ENCODE measurements around the gene NSMCE4A. TPM values are rescaled to one million over a fixed set of nuclear protein-coding genes. Genes with fewer than 3 reads are reported as not detected.
A peak's percentile ranks its signal among the peaks of the same experiment; 100 is the strongest.

Gene NSMCE4A
- total and polyA plus RNA-seq, 9 of the 15 experiments (the other 6 are each of a cell fraction or from before 2014, with no cell fraction given): 8.4 to 88.5 (median 46.4) TPM

DNA sequence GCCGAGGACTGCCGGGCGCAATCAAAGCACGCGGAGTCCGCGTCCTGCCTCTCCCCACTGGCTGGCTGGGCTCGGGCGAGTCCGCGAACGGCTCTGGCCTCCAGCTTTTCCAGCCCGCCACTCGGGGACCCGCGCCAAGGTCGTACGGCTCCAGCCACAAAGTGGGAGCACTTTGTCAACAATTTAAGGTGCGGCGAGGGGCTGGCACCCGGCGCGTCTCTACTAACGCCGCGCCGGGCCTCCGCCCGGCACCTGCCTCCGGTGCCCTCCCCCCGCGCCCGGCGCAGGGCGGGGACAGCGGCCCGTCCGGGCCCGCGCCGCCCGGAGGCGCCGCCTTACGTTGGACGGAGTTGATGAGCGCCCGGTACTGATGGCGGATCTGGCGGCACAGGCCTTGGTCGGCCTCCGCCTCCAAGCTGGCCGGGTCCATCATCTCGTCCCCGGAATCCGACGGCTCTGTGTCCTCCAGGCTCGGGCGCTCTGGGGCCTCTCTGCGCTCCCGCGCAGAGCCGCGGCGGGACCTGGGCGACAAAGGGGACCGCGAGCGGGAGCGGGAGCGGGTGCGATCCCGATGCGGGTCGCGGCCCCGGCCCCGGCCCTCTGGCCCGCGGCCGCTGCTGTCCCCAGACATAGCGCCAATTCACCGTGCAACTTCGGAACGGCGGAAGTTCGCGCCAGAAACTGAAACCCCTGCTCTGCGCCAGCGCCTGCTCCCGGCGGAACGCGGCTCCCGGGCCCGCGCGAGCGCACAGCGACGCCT is at the start of gene NSMCE4A (continued):
- TF ChIP-seq, protein P1, sequence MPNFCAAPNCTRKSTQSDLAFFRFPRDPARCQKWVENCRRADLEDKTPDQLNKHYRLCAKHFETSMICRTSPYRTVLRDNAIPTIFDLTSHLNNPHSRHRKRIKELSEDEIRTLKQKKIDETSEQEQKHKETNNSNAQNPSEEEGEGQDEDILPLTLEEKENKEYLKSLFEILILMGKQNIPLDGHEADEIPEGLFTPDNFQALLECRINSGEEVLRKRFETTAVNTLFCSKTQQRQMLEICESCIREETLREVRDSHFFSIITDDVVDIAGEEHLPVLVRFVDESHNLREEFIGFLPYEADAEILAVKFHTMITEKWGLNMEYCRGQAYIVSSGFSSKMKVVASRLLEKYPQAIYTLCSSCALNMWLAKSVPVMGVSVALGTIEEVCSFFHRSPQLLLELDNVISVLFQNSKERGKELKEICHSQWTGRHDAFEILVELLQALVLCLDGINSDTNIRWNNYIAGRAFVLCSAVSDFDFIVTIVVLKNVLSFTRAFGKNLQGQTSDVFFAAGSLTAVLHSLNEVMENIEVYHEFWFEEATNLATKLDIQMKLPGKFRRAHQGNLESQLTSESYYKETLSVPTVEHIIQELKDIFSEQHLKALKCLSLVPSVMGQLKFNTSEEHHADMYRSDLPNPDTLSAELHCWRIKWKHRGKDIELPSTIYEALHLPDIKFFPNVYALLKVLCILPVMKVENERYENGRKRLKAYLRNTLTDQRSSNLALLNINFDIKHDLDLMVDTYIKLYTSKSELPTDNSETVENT (CRISPR knock-in tag; IDR thresholded peaks at IDR 0.05): no peak
- TF ChIP-seq, protein P2, sequence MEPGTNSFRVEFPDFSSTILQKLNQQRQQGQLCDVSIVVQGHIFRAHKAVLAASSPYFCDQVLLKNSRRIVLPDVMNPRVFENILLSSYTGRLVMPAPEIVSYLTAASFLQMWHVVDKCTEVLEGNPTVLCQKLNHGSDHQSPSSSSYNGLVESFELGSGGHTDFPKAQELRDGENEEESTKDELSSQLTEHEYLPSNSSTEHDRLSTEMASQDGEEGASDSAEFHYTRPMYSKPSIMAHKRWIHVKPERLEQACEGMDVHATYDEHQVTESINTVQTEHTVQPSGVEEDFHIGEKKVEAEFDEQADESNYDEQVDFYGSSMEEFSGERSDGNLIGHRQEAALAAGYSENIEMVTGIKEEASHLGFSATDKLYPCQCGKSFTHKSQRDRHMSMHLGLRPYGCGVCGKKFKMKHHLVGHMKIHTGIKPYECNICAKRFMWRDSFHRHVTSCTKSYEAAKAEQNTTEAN (CRISPR knock-in tag; IDR thresholded peaks at IDR 0.05): no peak
- TF ChIP-seq PPARD (CRISPR knock-in tag; IDR thresholded peaks at IDR 0.05) (no peak), NR1H2 (CRISPR knock-in tag; IDR thresholded peaks at IDR 0.05) (no peak), TAF1 (IDR thresholded peaks at IDR 0.05; ENCODE audit: control insufficient read depth, extremely low read depth, insufficient read depth, low read length, severe bottlenecking) (peak; percentile 64), SPI1 (IDR thresholded peaks at IDR 0.05; ENCODE audit: borderline replicate concordance, low read depth, low read length) (no peak), TGIF2 (CRISPR knock-in tag; IDR thresholded peaks at IDR 0.05) (no peak), ZZZ3 (IDR thresholded peaks at IDR 0.05) (no peak), TCF7L2 (IDR thresholded peaks at IDR 0.05; ENCODE audit: low read depth, low read length) (no peak)
- TF ChIP-seq, protein P3, sequence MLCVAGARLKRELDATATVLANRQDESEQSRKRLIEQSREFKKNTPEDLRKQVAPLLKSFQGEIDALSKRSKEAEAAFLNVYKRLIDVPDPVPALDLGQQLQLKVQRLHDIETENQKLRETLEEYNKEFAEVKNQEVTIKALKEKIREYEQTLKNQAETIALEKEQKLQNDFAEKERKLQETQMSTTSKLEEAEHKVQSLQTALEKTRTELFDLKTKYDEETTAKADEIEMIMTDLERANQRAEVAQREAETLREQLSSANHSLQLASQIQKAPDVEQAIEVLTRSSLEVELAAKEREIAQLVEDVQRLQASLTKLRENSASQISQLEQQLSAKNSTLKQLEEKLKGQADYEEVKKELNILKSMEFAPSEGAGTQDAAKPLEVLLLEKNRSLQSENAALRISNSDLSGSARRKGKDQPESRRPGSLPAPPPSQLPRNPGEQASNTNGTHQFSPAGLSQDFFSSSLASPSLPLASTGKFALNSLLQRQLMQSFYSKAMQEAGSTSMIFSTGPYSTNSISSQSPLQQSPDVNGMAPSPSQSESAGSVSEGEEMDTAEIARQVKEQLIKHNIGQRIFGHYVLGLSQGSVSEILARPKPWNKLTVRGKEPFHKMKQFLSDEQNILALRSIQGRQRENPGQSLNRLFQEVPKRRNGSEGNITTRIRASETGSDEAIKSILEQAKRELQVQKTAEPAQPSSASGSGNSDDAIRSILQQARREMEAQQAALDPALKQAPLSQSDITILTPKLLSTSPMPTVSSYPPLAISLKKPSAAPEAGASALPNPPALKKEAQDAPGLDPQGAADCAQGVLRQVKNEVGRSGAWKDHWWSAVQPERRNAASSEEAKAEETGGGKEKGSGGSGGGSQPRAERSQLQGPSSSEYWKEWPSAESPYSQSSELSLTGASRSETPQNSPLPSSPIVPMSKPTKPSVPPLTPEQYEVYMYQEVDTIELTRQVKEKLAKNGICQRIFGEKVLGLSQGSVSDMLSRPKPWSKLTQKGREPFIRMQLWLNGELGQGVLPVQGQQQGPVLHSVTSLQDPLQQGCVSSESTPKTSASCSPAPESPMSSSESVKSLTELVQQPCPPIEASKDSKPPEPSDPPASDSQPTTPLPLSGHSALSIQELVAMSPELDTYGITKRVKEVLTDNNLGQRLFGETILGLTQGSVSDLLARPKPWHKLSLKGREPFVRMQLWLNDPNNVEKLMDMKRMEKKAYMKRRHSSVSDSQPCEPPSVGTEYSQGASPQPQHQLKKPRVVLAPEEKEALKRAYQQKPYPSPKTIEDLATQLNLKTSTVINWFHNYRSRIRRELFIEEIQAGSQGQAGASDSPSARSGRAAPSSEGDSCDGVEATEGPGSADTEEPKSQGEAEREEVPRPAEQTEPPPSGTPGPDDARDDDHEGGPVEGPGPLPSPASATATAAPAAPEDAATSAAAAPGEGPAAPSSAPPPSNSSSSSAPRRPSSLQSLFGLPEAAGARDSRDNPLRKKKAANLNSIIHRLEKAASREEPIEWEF (CRISPR knock-in tag; IDR thresholded peaks at IDR 0.05): no peak
- TF ChIP-seq, protein P4, sequence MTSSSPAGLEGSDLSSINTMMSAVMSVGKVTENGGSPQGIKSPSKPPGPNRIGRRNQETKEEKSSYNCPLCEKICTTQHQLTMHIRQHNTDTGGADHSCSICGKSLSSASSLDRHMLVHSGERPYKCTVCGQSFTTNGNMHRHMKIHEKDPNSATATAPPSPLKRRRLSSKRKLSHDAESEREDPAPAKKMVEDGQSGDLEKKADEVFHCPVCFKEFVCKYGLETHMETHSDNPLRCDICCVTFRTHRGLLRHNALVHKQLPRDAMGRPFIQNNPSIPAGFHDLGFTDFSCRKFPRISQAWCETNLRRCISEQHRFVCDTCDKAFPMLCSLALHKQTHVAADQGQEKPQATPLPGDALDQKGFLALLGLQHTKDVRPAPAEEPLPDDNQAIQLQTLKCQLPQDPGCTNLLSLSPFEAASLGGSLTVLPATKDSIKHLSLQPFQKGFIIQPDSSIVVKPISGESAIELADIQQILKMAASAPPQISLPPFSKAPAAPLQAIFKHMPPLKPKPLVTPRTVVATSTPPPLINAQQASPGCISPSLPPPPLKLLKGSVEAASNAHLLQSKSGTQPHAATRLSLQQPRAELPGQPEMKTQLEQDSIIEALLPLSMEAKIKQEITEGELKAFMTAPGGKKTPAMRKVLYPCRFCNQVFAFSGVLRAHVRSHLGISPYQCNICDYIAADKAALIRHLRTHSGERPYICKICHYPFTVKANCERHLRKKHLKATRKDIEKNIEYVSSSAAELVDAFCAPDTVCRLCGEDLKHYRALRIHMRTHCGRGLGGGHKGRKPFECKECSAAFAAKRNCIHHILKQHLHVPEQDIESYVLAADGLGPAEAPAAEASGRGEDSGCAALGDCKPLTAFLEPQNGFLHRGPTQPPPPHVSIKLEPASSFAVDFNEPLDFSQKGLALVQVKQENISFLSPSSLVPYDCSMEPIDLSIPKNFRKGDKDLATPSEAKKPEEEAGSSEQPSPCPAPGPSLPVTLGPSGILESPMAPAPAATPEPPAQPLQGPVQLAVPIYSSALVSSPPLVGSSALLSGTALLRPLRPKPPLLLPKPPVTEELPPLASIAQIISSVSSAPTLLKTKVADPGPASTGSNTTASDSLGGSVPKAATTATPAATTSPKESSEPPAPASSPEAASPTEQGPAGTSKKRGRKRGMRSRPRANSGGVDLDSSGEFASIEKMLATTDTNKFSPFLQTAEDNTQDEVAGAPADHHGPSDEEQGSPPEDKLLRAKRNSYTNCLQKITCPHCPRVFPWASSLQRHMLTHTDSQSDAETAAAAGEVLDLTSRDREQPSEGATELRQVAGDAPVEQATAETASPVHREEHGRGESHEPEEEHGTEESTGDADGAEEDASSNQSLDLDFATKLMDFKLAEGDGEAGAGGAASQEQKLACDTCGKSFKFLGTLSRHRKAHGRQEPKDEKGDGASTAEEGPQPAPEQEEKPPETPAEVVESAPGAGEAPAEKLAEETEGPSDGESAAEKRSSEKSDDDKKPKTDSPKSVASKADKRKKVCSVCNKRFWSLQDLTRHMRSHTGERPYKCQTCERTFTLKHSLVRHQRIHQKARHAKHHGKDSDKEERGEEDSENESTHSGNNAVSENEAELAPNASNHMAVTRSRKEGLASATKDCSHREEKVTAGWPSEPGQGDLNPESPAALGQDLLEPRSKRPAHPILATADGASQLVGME (CRISPR knock-in tag; IDR thresholded peaks at IDR 0.05): no peak

Data from K562 (cell line).